Heart right ventricle (tissue), 16 donors: ENCODE data around the gene MBNL3. TPM values are rescaled to one million over a fixed set of nuclear protein-coding genes. Genes with fewer than 3 reads are reported as not detected.
A peak's percentile ranks its signal among the peaks of the same experiment; 100 is the strongest.

ENCODE experiments used
- ATAC-seq, 8 donors: fragments of 200-7000 bp; cut with Tn5 transposase; one replicate each; pipeline ENCODE4 v1.9.1; 2020; ENCODE audit warnings: mild to moderate bottlenecking in 8 of 8, moderate library complexity in 8 of 8, moderate number of reproducible peaks in 1 of 8
- DNase-seq, 2 donors: peaks; one replicate each; pipeline ENCODE4 v3.0.0-alpha.2; 2020
- H3K27ac ChIP-seq, 10 donors: fragments of 200-600 bp; sonication (generic) in 2 of 10; one replicate each; pipeline versions ENCODE4 v1.5.0 to v1.8.0; 2020 to 2022; ENCODE audit warnings: mild to moderate bottlenecking in 3 of 10
- H3K27me3 ChIP-seq, 7 donors: fragments of 200-600 bp; one replicate each; pipeline ENCODE4 v1.8.0; 2021 to 2022; ENCODE audit warnings: mild to moderate bottlenecking in 2 of 7
- H3K36me3 ChIP-seq, 9 donors: fragments of 200-600 bp; sonication (generic) in 1 of 9; one replicate each; pipeline versions ENCODE4 v1.5.0 to v1.8.0; 2020 to 2022; ENCODE audit warnings: mild to moderate bottlenecking in 2 of 9
- H3K4me1 ChIP-seq, 9 donors: fragments of 200-600 bp; sonication (generic) in 1 of 9; one replicate each; pipeline versions ENCODE4 v1.5.0 to v1.8.0; 2020 to 2022; ENCODE audit warnings: mild to moderate bottlenecking in 4 of 9
- H3K4me3 ChIP-seq, 10 donors: fragments of 200-600 bp; sonication (generic) in 2 of 10; one replicate each; pipeline versions ENCODE4 v1.5.0 to v1.8.0; 2020 to 2022; ENCODE audit warnings: mild to moderate bottlenecking in 7 of 10, moderate library complexity in 2 of 10
- H3K9me3 ChIP-seq, 11 donors: fragments of 200-600 bp in 10 of 11; sonication (generic) in 2 of 11; one replicate each; pipeline versions ENCODE4 v1.5.0 to v1.8.0; 2013 to 2022; ENCODE audit warnings: mild to moderate bottlenecking in 2 of 11, control low read depth in 1 of 11, moderate library complexity in 1 of 11
- WGBS, 2 donors: extraction: QIAGEN DNeasy Blood & Tissue Kit; methylation state at CpG; one replicate each; pipeline ENCODE4 v1.1.7; 2013; ENCODE audit warnings: inconsistent platforms in 1 of 2; 5-methylcytosine and 5-hydroxymethylcytosine counted together
- intact Hi-C, 10 donors: fragments of 100-400 bp; cut with DNase I; formaldehyde crosslinking; loops; one replicate each; pipeline versions ENCODE4 v1.11.1 to v1.14.2; 2022
- polyA plus RNA-seq, 2 donors: library from polyadenylated mRNA; stranded (reverse); fragments of 200-250 nt; gene quantifications; one replicate each; pipeline ENCODE4 v1.2.3, GENCODE V29; 2013
- total RNA-seq, 10 donors: library from RNA; stranded (reverse); fragmentation: NEBNext Ultra II Directional in 3 of 10; extraction: Animal tissue kit (Norgen Biotek cat#: 25700) in 3 of 10; gene quantifications; one replicate each; pipeline versions ENCODE4 v1.2.1 to v1.2.4, GENCODE V29; 2021 to 2023
- TF ChIP-seq, protein P1 (sequence below), 9 donors: fragments of 200-600 bp; sonication (generic) in 2 of 9; IDR thresholded peaks; one replicate each; pipeline versions ENCODE4 v1.5.0 to v1.8.0; 2021 to 2022; ENCODE audit warnings: antibody characterized with exemption in 9 of 9, mild to moderate bottlenecking in 5 of 9, moderate library complexity in 1 of 9
- donor health status: Arrhythmogenic right ventricular cardiomyopathy.
- donor health status: ischemic (EF 13 %, LVEDD 7.1; RV severe dilation, severe dysfunction).
- donor health status: healthy with polysubstance abuse.
- donor health status: DM: no; HTN: yes; CAD: no.
- donor health status: DM: no; HTN: no; CAD: no.
- donor health status: ischemic (EF 25% LVEDD 6.9; RV normal size, moderate dysfunction).
- donor health status: ischemic (EF 25% LVEDD 5.7; RV mildly dilated, moderate dysfunction).
- donor health status: healthy.
- donor health status: DM: yes; HTN: yes; CAD: no.
- donor health status: Ischemic cardiomyopathy.
- donor health status: ischemic (EF 35%, LVEDD 5.7; RV mildly dilated, moderate dysfunction).
- donor health status: nonischemic (EF 11% LVEDD 7.7; RV severe dilation, severe dysfunction).
- donor health status: DM: yes; HTN: yes; CAD: no.
- donor health status: PGD.
- donor health status: ischemic (EF 29% LVEDD 5.4; RV normal size, mild dysfunction).
- donor health status: nonischemic (EF 23%, LVEDD 6.1; RV moderate dilation, normal function).

Gene MBNL3
- total and polyA plus RNA-seq, 12 donors = 0.51 to 41.9 (median 5.6) TPM

DNA sequence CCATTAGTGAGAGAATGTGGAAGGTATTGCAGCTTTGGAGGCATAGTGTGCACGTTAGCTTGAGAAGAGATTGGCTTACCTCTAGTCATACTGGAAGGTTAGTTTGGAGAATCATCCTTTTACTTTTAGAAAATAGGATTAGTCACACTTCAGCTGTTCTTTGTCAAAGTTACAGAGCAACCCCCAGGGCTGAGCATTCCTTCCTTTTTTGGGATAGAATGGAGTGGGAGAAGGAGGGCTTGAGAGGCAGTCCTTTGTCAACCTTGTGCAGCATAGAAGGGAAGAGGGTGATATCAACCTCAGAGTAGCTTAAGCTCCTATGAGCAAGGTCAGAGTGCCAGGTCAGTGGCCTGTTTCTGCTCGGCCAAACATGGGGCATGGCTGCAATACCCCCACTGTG, 8.6 kb upstream of the MBNL3 start:
- TF ChIP-seq, protein P1, sequence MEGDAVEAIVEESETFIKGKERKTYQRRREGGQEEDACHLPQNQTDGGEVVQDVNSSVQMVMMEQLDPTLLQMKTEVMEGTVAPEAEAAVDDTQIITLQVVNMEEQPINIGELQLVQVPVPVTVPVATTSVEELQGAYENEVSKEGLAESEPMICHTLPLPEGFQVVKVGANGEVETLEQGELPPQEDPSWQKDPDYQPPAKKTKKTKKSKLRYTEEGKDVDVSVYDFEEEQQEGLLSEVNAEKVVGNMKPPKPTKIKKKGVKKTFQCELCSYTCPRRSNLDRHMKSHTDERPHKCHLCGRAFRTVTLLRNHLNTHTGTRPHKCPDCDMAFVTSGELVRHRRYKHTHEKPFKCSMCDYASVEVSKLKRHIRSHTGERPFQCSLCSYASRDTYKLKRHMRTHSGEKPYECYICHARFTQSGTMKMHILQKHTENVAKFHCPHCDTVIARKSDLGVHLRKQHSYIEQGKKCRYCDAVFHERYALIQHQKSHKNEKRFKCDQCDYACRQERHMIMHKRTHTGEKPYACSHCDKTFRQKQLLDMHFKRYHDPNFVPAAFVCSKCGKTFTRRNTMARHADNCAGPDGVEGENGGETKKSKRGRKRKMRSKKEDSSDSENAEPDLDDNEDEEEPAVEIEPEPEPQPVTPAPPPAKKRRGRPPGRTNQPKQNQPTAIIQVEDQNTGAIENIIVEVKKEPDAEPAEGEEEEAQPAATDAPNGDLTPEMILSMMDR (IDR thresholded peaks at IDR 0.05) = no peak
- DNase-seq (no peak), ATAC-seq (no peak)
- Histone ChIP-seq H3K27ac (no peak overlapping the region), H3K27me3 (peaks cover 0 to 64% (median 0%) of the 10 kb centered on the region in 7 donors), H3K36me3 (no peaks in the 10 kb centered on the region), H3K9me3 (no peaks in the 10 kb centered on the region), H3K4me1 (no peaks in the 10 kb centered on the region), H3K4me3 (no peak overlapping the region)
- intact Hi-C loops = no loop called here
- 88 to 94% methylated on average over 2 of the region's 2 CpGs for WGBS, 2 donors

DNA sequence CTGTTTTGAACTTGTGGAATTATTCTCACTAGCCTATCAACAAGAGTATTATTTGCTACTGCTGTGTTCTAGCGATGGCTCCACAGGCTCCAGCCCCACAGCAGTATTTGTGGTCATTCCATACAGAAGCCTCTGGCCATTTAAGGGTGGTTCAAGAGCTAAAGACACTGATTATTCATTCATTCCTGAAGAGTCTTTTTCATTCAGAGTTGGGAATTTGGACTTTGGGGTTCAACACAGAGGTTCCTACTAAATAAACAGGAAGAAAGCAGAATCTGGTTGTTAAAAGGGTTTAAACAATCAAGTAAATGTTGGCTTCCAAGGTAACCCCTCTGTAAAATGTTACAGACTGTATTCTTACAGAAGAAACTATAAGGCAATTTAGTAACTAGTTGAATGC, 4.3 kb upstream of the MBNL3 start:
- TF ChIP-seq, protein P1 (IDR thresholded peaks at IDR 0.05) = no peak
- WGBS, 2 donors = 79 to 91% methylated on average over 1 of the region's 1 CpG
- DNase-seq (no peak), ATAC-seq (no peak)
- no peaks in the 10 kb centered on the region for H3K9me3 ChIP-seq
- H3K36me3 ChIP-seq = no peaks in the 10 kb centered on the region
- intact Hi-C loops = no loop called here
- H3K4me3 ChIP-seq = no peak overlapping the region
- H3K27me3 ChIP-seq = peaks cover 0 to 59% (median 0%) of the 10 kb centered on the region in 7 donors
- H3K4me1 ChIP-seq = peaks cover 0 to 16% (median 0%) of the 10 kb centered on the region in 9 donors
- no peak overlapping the region for H3K27ac ChIP-seq

DNA sequence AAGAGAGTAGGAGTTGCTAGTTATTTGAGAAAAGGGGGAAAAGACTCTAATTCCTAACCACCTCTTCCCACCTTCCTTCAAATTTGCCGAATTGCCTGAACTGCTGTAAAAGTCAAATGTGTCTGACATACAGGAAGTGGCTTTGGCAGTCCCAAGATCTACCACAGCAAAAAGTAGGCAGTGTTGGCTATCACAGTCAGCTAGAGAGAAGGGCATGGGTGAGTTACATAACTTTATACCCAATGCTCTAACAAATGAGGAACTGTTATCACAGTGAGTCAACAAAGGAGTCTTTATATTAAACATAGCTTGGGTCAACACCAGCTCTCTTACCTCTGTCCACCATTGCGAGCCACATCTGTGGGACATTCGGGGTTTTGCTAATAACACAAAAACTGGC, 2.4 kb upstream of the MBNL3 start:
- intact Hi-C loops = no loop called here
- peaks cover 0 to 53% (median 0%) of the 10 kb centered on the region in 7 donors for H3K27me3 ChIP-seq
- WGBS, 2 donors = 70 to 80% methylated on average over 3 of the region's 3 CpGs
- H3K4me3 ChIP-seq = peak overlapping the region in 1 of 10 donors; percentile 8
- H3K4me1 ChIP-seq = peaks cover 0 to 35% (median 0%) of the 10 kb centered on the region in 9 donors
- no peaks in the 10 kb centered on the region for H3K36me3 ChIP-seq
- ATAC-seq = peak in 4 of 8 donors; percentile 26 to 44 (median 40)
- H3K9me3 ChIP-seq = no peaks in the 10 kb centered on the region
- peak overlapping the region in 1 of 10 donors; percentile 20 for H3K27ac ChIP-seq
- DNase-seq = no peak
- TF ChIP-seq, protein P1 (IDR thresholded peaks at IDR 0.05) = no peak

DNA sequence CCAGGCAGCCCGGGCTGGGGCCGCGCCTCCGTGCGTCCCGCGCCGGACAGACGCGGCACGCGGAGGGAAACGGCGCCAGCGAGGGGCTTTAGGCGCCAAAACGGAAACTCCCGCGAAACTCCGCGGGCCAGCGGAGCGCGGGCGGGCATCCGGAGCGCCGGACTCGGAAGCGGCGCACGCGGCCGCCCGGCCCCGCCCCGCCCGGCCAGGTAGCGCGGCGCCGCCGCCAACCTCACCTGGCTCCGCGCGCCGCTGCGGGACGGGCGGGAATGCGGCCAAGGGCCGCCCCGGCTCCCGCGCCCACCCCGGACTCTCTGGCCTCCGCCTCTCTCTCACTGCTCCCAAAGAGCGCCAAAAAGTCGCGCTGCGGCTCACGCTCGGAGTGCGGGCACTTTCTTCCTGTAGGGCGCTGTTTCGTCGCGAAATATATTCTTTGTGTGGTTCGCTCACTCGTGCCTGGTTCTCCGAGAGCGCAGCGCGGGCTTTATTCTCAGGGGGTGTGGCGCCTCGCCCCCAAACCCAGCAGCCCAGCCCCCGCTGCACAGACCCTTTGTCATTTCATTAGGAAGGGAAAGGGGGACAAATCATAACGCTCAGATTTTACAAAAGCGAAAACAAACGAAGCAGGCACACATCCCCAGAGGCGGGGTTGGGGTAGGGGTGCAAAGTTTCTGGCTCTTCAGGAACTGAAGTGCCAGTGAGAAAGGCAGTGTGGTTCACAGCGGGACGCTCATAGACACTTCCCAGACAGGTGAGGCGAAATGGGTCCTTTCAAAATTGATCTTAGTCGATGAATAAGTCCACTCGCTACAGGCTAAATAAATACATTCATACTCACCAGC, 961 bp upstream of the MBNL3 start:
- Histone ChIP-seq H3K27me3 (peaks cover 0 to 52% (median 0%) of the 10 kb centered on the region in 7 donors), H3K4me1 (peaks cover 0 to 37% (median 0%) of the 10 kb centered on the region in 9 donors), H3K27ac (peak overlapping the region in 9 of 10 donors; percentile 59 to 91 (median 79)), H3K9me3 (no peaks in the 10 kb centered on the region), H3K36me3 (no peaks in the 10 kb centered on the region), H3K4me3 (peak overlapping the region; percentile 47 to 71 (median 60))
- TF ChIP-seq, protein P1 (IDR thresholded peaks at IDR 0.05) = no peak
- peak; percentile 7 to 23 for DNase-seq
- 1% methylated on average over 47 to 83 of the region's 86 CpGs for WGBS, 2 donors
- peak in 5 of 8 donors; percentile 9 to 43 (median 16) for ATAC-seq
- intact Hi-C loops = loop anchor here in 2 of 10 donors (1.0 to 10.0 kb wide), 2 partner anchors 8 to 275 kb away; partner anchors contain the start of gene RAP2C (in 1 of the 2)
